ENCODE data around the gene ESRRA. TPM values are rescaled to one million over a fixed set of nuclear protein-coding genes. Genes with fewer than 3 reads are reported as not detected.
A peak's percentile ranks its signal among the peaks of the same experiment; 100 is the strongest.
"Not testable (repeated sequence)": the region's sequence is repeated elsewhere in the genome, so short reads cannot be mapped to it uniquely, and the experiment has no call there.

The ESRRA gene
- total RNA-seq, 1 experiment from 2014 or later: 16.0 TPM

DNA sequence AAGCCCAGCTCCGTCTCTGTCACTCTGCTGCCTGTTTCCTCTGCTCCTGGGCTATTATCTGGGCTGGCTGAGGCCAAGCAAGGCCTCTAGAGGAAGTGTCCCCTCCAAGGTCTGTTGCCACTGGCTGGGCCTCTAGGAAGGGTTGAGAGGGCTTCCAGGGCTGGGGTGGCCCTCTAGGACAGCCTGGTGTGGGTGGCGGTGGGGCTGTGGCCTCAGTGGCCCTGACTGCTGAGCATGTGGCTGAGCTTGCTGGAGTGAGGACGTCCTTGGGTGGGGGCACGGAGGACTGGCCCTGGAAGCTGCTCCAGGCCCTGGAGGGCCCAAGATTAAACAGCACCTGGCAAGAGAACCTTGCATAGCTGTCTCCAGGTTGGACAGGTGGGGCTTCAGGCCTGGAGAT, 18.7 kb downstream of the ESRRA start:
- H3K9me3 ChIP-seq (ENCODE audit: low read length); H3K4me1 ChIP-seq (ENCODE audit: low read length); H4K20me1 ChIP-seq (ENCODE audit: insufficient read depth, low read depth, low read length); H3K27ac ChIP-seq (ENCODE audit: low read length); H3K4me3 ChIP-seq (ENCODE audit: low read length); H2AFZ ChIP-seq (ENCODE audit: low read length); H3K9me2 ChIP-seq (replicated peaks; ENCODE audit: insufficient read depth, low read length); H3K4me2 ChIP-seq (ENCODE audit: low read depth, low read length, poor library complexity, severe bottlenecking); H3K79me2 ChIP-seq (ENCODE audit: low read length); H3K36me3 ChIP-seq (ENCODE audit: insufficient read depth, low read length); H3K9ac ChIP-seq (ENCODE audit: low read length); DNase-seq; H3K27me3 ChIP-seq (ENCODE audit: low read length): not testable (repeated sequence)

DNA sequence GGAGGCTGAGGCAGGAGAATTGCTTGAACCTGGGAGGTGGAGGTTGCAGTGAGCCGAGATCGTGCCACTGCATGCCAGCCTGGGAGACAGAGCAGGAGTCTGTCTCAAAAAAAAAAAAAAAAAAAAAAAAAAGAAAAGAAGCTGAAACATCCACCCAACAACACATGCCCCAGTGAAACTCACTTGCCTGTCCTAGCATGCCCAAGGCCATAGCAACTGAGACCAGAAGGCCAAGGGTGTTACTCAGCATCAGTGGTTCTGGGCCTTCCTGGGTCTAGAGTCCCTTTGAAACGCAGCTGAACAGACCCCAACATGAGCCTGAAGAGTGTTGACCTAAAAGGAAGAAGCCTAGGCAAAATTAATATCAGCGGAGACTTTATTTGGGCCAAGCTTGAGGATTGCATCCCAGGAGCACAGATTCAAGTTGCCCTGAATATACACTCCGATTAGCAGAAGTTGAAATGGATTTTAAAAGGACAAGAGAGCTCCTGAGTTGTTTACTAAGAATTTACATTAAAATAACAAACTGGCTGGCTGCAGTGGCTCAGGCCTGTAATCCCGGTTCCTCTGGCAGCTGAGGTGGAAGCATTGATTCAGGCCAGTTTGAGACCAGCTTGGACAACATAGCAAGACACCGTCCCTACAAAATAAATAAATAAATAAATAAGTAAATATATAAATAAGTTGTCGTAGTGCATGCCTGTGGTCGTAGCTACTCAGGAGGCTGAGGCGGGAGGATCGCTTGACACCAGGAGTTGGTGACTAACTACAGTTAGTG, 19.6 kb downstream of the ESRRA start:
- Histone ChIP-seq H3K27ac (ENCODE audit: low read length) (no peak overlapping the region), H3K36me3 (ENCODE audit: insufficient read depth, low read length) (peaks cover 6% of the 10 kb centered on the region; the same call in 1 of the 2 replicates), H3K9ac (ENCODE audit: low read length) (no peak overlapping the region), H3K79me2 (ENCODE audit: low read length) (no peaks in the 10 kb centered on the region), H2AFZ (ENCODE audit: low read length) (no peak overlapping the region), H3K4me1 (ENCODE audit: low read length) (no peaks in the 10 kb centered on the region), H3K4me2 (ENCODE audit: low read depth, low read length, poor library complexity, severe bottlenecking) (no peak overlapping the region), H3K27me3 (ENCODE audit: low read length) (no peaks in the 10 kb centered on the region), H3K4me3 (ENCODE audit: low read length) (no peak overlapping the region), H4K20me1 (ENCODE audit: insufficient read depth, low read depth, low read length) (no peaks in the 10 kb centered on the region), H3K9me3 (ENCODE audit: low read length) (no peaks in the 10 kb centered on the region), H3K9me2 (replicated peaks; ENCODE audit: insufficient read depth, low read length) (no peaks in the 10 kb centered on the region)
- DNase-seq: no peak

DNA sequence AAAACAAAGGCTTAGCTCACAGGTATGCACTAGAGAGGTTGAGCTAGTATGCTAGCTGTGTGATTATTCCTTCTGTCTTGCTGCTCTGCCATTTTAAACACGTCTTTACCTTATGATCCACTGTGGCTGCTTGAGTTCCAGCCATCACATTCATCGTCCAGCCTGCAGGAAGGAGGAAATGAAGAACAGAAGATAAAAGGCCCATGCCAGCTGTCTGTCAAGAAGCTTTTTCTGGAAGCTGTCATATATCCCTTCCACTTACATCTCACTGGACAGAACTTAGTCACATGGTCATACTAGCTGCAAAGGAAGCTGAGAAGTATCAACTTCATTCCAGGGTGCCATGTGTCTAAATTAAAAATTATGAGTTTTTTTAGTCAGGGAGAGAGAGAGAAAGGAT, 22.1 kb downstream of the ESRRA start:
- Histone ChIP-seq H2AFZ (ENCODE audit: low read length) (no peak overlapping the region), H3K4me2 (ENCODE audit: low read depth, low read length, poor library complexity, severe bottlenecking) (no peak overlapping the region), H3K9me3 (ENCODE audit: low read length) (no peaks in the 10 kb centered on the region), H3K79me2 (ENCODE audit: low read length) (no peaks in the 10 kb centered on the region), H4K20me1 (ENCODE audit: insufficient read depth, low read depth, low read length) (peaks cover 3% of the 10 kb centered on the region; the same call in 1 of the 2 replicates), H3K9ac (ENCODE audit: low read length) (no peak overlapping the region), H3K27me3 (ENCODE audit: low read length) (no peaks in the 10 kb centered on the region), H3K36me3 (ENCODE audit: insufficient read depth, low read length) (no peaks in the 10 kb centered on the region), H3K27ac (ENCODE audit: low read length) (no peak overlapping the region), H3K4me3 (ENCODE audit: low read length) (no peak overlapping the region), H3K4me1 (ENCODE audit: low read length) (peaks cover 11% of the 10 kb centered on the region), H3K9me2 (replicated peaks; ENCODE audit: insufficient read depth, low read length) (no peaks in the 10 kb centered on the region)
- no peak for DNase-seq

DNA sequence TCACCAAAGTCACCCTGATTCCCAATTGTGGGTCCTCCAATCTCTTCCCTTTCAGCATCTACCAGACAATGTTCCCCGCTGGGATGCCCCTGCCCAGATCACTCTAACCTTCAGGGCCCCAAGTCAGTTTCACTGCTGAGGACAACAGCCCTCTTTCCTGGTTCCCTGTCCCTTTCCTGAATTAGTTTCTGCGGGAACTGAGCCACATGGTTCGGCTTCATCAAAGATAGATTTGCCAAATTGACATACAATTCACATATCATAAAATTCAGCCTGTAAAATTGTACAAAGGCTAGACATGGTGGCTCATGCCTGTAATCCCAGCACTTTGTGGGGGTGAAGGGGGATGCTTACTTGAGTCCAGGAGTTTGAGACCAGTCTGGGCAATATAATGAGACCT, 22.7 kb downstream of the ESRRA start:
- H3K27ac ChIP-seq (ENCODE audit: low read length): no peak overlapping the region
- no peaks in the 10 kb centered on the region for H3K79me2 ChIP-seq (ENCODE audit: low read length)

DNA sequence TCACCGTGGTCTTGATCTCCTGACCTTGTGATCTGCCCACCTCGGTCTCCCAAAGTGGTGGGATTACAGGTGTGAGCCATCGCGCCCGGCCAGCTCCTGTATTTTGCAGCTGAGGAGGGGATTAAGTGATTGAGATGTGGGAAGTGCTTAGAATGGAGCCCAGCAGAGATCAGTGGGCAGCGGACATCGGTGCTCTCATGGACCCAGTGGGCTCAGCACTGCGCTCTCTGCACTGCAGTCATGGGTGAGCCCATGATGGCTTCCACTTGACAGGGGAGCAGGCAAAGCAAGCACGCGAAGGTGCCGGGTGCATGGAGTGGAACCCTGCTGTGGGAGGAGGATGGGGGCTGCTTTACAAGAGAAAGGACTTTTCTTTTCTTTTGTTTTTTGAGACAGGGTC, 25.6 kb downstream of the ESRRA start:
- peaks cover 3% of the 10 kb centered on the region; the same call in 1 of the 2 replicates for H4K20me1 ChIP-seq (ENCODE audit: insufficient read depth, low read depth, low read length)
- no peak overlapping the region for H3K27ac ChIP-seq (ENCODE audit: low read length)
- no peak overlapping the region for H3K4me2 ChIP-seq (ENCODE audit: low read depth, low read length, poor library complexity, severe bottlenecking)
- no peaks in the 10 kb centered on the region for H3K9me3 ChIP-seq (ENCODE audit: low read length)
- H2AFZ ChIP-seq (ENCODE audit: low read length): no peak overlapping the region
- H3K9ac ChIP-seq (ENCODE audit: low read length): no peak overlapping the region
- H3K27me3 ChIP-seq (ENCODE audit: low read length): no peaks in the 10 kb centered on the region
- no peaks in the 10 kb centered on the region for H3K9me2 ChIP-seq (replicated peaks; ENCODE audit: insufficient read depth, low read length)
- H3K4me1 ChIP-seq (ENCODE audit: low read length): peaks cover 25% of the 10 kb centered on the region
- no peaks in the 10 kb centered on the region for H3K36me3 ChIP-seq (ENCODE audit: insufficient read depth, low read length)
- H3K4me3 ChIP-seq (ENCODE audit: low read length): no peak overlapping the region
- no peaks in the 10 kb centered on the region for H3K79me2 ChIP-seq (ENCODE audit: low read length)
- DNase-seq: no peak

More for the DNA sequence above, 22.7 kb downstream of the ESRRA start:
- Histone ChIP-seq H3K4me3 (ENCODE audit: low read length) (no peak overlapping the region), H3K36me3 (ENCODE audit: insufficient read depth, low read length) (no peaks in the 10 kb centered on the region), H3K27me3 (ENCODE audit: low read length) (no peaks in the 10 kb centered on the region), H4K20me1 (ENCODE audit: insufficient read depth, low read depth, low read length) (peaks cover 3% of the 10 kb centered on the region; the same call in 1 of the 2 replicates), H3K4me1 (ENCODE audit: low read length) (peaks cover 13% of the 10 kb centered on the region), H3K9ac (ENCODE audit: low read length) (no peak overlapping the region), H2AFZ (ENCODE audit: low read length) (no peak overlapping the region), H3K9me2 (replicated peaks; ENCODE audit: insufficient read depth, low read length) (no peaks in the 10 kb centered on the region), H3K4me2 (ENCODE audit: low read depth, low read length, poor library complexity, severe bottlenecking) (no peak overlapping the region), H3K9me3 (ENCODE audit: low read length) (no peaks in the 10 kb centered on the region)
- DNase-seq: no peak

DNA sequence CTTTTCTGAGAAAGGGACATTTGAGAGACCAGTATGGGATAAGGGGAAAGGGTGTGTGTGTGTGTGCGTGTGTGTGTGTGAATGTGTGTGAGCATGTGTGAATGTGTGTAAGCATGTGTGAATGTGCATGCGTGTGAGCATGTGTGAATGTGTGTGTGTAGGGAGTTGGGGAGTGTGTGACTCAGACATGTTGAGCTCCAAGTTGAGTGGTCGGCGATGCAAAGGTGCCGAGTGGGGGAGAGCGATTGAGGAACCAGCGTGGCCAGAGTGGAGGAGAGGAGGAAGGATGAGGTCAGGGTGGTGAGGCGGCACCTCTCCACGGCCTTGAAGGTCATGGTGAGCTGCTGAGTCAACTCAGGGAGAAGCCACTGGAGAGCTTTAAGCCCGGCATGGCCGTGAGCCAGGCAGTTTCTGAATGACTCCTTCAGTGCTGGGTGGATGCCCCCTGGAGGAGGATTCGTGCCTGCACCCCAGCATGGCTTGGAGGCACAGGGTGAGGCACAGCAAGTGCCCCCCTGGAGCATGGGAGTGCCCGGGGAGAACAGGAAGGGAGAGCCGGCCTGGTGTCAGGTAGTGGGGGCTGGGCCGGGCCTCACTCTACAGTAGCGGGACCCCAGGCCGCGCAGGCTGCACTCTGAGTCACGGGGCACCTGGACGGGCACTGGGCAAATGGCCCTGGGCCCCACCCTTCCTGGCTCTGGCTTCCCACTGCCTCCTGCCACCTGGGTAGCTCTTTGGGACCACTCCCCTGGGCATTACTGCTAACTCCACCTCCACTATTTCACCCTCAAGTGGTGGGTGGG, 26.4 kb downstream of the ESRRA start:
- H3K4me2 ChIP-seq (ENCODE audit: low read depth, low read length, poor library complexity, severe bottlenecking): peak overlapping the region; percentile 30
- H3K36me3 ChIP-seq (ENCODE audit: insufficient read depth, low read length): no peaks in the 10 kb centered on the region
- peak; percentile 90 for DNase-seq

DNA sequence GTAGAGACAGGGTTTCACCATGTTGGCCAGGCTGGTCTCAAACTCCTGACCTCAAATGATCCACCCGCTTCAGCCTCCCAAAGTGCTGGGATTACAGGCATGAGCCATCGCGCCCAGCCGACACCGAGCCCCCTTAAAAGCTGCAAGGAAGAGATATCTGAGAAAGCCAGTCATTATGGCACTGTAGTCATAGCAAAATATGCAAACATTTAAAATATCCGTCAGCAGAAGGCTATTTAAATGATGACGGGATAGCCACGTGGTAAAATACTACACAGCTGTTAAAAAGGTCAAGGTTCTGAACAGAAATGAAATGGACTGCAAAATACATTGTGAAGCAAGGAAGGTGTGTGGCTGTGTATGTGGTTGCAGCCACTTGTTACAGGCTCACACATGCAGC, 28.2 kb downstream of the ESRRA start:
- Histone ChIP-seq H3K27ac (ENCODE audit: low read length) (no peak overlapping the region), H3K9me2 (replicated peaks; ENCODE audit: insufficient read depth, low read length) (no peaks in the 10 kb centered on the region), H3K4me3 (ENCODE audit: low read length) (no peak overlapping the region), H3K79me2 (ENCODE audit: low read length) (peaks cover 12% of the 10 kb centered on the region; the same call in 1 of the 2 replicates), H4K20me1 (ENCODE audit: insufficient read depth, low read depth, low read length) (peaks cover 3% of the 10 kb centered on the region; the same call in 1 of the 2 replicates), H3K4me1 (ENCODE audit: low read length) (peaks cover 42% of the 10 kb centered on the region), H3K9ac (ENCODE audit: low read length) (no peak overlapping the region), H2AFZ (ENCODE audit: low read length) (no peak overlapping the region), H3K4me2 (ENCODE audit: low read depth, low read length, poor library complexity, severe bottlenecking) (no peak overlapping the region), H3K27me3 (ENCODE audit: low read length) (no peaks in the 10 kb centered on the region), H3K36me3 (ENCODE audit: insufficient read depth, low read length) (peaks cover 11% of the 10 kb centered on the region; the same call in 1 of the 2 replicates), H3K9me3 (ENCODE audit: low read length) (no peaks in the 10 kb centered on the region)
- no peak for DNase-seq

More for the DNA sequence above, 26.4 kb downstream of the ESRRA start:
- H3K27ac ChIP-seq (ENCODE audit: low read length): 0 out of 2 replicates have a peak overlapping the region, but pooled peaks have one; percentile 11
- H3K4me3 ChIP-seq (ENCODE audit: low read length): no peak overlapping the region
- H4K20me1 ChIP-seq (ENCODE audit: insufficient read depth, low read depth, low read length): peaks cover 3% of the 10 kb centered on the region; the same call in 1 of the 2 replicates
- H3K4me1 ChIP-seq (ENCODE audit: low read length): peaks cover 33% of the 10 kb centered on the region
- no peaks in the 10 kb centered on the region for H3K79me2 ChIP-seq (ENCODE audit: low read length)
- no peak overlapping the region for H2AFZ ChIP-seq (ENCODE audit: low read length)
- H3K27me3 ChIP-seq (ENCODE audit: low read length): no peaks in the 10 kb centered on the region
- H3K9me2 ChIP-seq (replicated peaks; ENCODE audit: insufficient read depth, low read length): no peaks in the 10 kb centered on the region
- no peaks in the 10 kb centered on the region for H3K9me3 ChIP-seq (ENCODE audit: low read length)
- peak overlapping the region; percentile 44; the same call in 1 of the 2 replicates for H3K9ac ChIP-seq (ENCODE audit: low read length)
